ENCODE results near the gene ZFYVE28.
"Not testable (repeated sequence)": the region's sequence is repeated elsewhere in the genome, so short reads cannot be mapped to it uniquely, and the experiment has no call there.

ZFYVE28 gene

DNA sequence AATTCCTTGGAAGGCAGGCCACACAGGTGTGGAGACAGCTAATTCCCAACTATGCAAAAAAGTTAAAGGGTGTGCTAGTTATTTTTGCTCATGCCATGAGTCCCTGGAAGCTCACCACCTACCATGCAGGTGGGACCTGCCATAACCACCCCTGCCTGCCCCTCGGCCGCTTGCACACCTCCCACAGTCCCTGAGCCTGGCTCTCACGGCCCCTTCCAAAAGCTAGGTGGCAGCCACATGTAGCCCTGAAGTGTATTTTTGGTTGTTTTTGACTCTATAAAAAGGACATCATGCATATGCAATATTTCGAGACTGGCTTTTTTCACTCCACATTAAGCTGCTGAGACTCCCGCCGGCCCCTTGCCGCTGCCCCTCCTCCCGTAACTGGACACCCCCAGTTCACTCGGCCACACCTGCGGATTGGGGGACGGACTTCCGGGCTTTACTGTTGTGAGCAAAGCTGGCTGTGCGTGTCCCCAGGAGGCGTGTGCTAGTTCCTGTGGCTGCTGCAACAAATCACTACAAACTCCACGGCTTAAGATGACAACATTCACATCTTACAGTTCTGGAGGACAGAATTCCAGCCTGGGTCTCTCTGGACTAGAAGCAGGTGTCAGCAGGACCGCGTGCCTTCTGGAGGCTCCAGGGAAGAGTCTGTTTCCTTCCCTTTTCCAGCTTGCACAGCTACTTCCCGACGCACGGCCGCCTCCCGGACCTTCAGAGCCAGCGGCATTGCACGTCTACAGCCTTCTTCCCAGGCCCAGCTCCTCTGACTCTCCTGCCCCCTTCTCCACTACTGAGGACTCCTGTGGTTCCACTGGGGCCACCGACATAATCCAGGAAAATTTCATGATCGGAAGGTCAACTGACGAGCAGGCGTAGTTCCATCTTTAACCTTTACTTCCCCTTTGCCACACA is 24.8 kb downstream of the ZFYVE28 start:
- no peak for DNase-seq (ENCODE audit: extremely low read depth in 1 of 2, low read depth in 1 of 2)

DNA sequence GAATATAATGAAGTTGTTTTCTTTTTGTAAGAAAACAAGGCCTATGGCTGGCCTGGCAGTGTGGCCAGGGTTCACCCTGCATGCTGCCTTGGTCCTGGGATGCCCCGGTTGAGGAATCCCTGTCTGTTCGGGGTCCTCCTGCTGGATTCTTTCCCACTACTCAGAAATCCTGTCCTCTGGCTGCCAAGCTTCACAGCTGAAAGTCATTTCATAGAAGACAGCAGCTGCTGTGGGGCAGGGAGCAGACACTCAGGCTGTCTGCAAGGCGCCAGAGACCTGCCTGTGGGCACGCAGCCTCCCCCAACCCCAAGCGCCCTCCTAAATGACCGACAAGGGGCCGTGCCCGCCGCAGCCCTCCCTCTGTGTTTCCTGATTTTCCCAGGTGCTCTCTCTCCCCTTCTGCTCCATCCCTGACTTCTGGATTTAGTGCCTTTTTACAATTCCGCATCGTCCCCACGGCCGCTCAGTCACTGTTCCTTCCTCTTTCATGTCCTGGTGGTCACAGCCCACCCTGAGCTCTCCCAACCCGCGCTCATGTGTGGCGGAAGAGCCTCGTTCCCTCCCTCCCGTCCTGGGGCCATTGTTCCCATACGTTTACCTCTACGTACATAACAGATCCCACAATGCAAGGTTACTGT is 27.5 kb downstream of the ZFYVE28 start:
- DNase-seq (ENCODE audit: extremely low read depth in 1 of 2, low read depth in 1 of 2): no peak

DNA sequence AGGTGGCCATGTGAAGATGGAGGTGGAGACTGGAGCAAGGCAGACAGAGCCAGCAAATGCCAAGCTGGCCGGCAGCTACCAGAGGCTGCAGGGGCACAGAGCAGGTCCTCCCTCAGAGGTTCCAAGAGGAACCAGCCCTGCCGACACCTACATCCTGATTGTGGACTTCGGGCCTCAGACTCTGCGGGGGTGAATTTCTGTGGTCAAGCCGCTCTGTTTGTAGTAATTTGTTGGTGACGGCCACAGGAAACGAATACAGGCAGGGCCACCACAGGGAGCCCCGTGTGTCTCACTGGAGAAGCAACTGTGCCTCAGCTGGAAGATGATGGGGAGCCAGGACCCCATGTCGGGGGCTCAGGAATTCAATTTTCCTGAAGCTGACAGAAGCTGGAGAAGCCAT is 28.3 kb downstream of the ZFYVE28 start:
- DNase-seq (ENCODE audit: extremely low read depth in 1 of 2, low read depth in 1 of 2): no peak

DNA sequence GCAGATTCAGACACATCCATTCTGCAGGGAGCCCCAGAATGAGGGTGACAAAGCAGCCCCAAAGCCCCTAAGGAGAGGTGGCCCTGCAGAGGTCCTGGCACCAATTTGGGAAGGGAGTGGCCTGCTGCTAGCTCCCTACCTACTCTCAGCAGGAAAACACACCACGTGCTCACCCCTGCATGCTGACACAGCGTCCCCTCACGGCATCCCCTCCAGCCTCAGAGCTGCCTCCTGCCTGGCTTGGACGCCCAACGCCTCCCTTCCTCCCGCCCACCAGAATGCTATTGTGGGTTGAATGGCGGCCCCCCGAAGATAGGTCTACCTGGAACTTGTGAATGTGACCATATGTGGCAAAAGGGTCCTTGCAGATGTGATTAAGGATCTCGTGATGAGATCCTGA is 28.8 kb downstream of the ZFYVE28 start:
- DNase-seq (ENCODE audit: extremely low read depth in 1 of 2, low read depth in 1 of 2): no peak

GRCh38 chr4:2388429-2389182 is 29.8 kb downstream of the ZFYVE28 start:
- DNase-seq (ENCODE audit: extremely low read depth in 1 of 2, low read depth in 1 of 2): no peak

DNA sequence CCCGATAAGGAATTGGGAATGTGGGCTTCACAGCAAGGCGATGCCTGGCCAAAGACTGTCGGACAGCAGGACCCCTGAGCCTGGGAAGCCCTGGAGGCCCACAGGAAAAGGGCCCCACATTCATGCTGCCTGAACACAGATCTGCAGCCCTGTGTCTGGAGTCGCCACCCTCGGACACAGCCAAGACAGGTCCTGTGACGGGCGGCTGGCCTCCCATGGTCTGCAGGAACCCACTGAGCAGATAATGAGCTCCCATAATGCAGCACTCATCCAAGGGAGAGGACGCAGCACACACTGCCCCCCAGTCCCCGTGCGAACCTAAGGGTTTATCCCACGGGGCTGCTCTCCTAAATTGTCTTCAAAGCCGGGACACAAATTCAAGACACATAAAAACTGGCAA is 30.6 kb downstream of the ZFYVE28 start:
- no peak for DNase-seq (ENCODE audit: extremely low read depth in 1 of 2, low read depth in 1 of 2)

DNA sequence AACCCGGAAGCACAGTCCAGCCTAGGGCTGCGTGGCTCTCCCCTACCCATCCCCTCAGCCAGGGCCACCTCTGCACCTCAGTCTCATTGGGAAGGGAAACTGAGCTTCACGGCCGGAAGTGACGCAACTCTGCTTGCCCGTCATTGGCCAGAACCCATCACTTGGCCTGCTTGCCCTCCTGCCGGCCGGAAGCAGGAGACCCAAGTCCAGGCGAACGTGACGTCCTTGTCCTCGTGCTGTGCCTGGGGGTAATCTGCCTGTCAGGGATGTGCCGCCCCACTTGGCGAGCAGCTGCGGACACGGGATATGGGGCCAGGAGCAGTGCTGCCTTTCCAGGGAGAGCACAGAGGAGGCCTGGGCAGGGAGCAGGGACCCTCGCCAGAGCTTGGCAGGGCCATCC is 31.2 kb downstream of the ZFYVE28 start:
- no peak for DNase-seq (ENCODE audit: extremely low read depth in 1 of 2, low read depth in 1 of 2)

- DNase-seq (ENCODE audit: extremely low read depth in 1 of 2, low read depth in 1 of 2): no peak
These were observed 31.7 kb downstream of the ZFYVE28 start for GRCh38 chr4:2386717-2387116.

GRCh38 chr4:2385516-2385915 is 32.9 kb downstream of the ZFYVE28 start:
- DNase-seq (ENCODE audit: extremely low read depth in 1 of 2, low read depth in 1 of 2): no peak

DNA sequence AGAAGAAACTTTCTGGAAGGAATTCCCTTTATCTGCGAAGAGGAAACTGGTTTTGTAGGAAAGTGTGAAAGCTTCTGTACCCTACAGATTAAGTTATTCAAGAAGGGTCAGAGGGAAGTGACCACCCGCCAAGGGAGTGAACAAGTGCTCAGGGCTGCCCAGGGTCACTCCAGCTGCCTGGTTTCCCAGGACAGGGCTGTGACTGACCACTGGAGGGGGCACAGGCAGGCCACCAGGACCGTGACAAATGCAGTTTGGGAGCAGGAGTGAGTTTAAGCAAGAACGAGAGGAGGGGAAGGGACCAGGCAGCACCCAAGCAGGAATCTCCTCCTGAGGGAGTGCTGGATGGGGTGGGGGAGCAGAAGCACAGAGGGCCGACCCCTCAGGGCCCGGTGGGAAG is 34.2 kb downstream of the ZFYVE28 start:
- no peak for DNase-seq (ENCODE audit: extremely low read depth in 1 of 2, low read depth in 1 of 2)

- DNase-seq (ENCODE audit: extremely low read depth in 1 of 2, low read depth in 1 of 2): no peak
These were observed 34.7 kb downstream of the ZFYVE28 start for GRCh38 chr4:2383760-2384159.

DNA sequence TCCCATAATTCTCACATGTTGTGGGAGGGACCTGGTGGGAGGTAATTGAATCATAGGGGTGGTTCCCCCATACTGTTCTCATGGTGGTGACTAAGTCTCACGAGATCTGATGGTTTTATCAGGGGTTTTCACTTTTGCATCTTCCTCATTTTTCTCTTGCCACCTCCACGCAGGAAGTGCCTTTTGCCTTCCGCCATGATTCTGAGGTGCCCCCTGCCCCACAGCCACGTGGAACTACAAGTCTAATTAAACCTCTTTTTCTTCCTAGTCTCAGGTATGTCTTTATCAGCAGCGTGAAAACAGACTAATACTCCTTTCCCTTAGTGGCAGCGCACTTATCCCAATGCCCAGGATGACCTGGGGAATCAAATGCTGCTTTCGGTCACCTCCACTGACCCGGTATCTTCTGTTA is 35.2 kb downstream of the ZFYVE28 start:
- DNase-seq (ENCODE audit: extremely low read depth in 1 of 2, low read depth in 1 of 2): not testable (repeated sequence)

DNA sequence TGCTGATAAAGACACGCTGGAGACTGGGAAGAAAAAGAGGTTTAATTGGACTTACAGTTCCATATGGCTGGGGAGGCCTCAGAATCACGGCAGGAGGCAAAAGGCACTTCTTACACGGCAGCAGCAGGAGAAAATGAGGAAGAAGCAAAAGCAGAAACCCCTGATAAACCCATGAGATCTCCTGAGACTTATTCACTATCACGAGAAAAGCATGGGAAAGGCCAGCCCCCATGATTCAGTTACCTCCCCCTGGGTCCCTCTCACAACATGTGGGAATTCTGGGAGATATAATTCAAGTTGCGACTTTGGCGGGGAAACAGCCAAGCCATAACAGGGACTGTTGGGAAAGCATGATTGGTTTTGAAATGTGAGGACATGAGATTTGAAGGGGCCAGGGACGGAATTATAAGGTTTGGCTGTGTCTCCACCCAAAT is 35.7 kb downstream of the ZFYVE28 start:
- DNase-seq (ENCODE audit: extremely low read depth in 1 of 2, low read depth in 1 of 2): not testable (repeated sequence)

GRCh38 chr4:2380589-2380988 is 37.9 kb downstream of the ZFYVE28 start:
- not testable (repeated sequence) for DNase-seq (ENCODE audit: extremely low read depth in 1 of 2, low read depth in 1 of 2)

GRCh38 chr4:2378898-2379297 is 39.5 kb downstream of the ZFYVE28 start:
- no peak for DNase-seq (ENCODE audit: extremely low read depth in 1 of 2, low read depth in 1 of 2)

GRCh38 chr4:2378401-2378800 is 40.0 kb downstream of the ZFYVE28 start:
- DNase-seq (ENCODE audit: extremely low read depth in 1 of 2, low read depth in 1 of 2): no peak

DNA sequence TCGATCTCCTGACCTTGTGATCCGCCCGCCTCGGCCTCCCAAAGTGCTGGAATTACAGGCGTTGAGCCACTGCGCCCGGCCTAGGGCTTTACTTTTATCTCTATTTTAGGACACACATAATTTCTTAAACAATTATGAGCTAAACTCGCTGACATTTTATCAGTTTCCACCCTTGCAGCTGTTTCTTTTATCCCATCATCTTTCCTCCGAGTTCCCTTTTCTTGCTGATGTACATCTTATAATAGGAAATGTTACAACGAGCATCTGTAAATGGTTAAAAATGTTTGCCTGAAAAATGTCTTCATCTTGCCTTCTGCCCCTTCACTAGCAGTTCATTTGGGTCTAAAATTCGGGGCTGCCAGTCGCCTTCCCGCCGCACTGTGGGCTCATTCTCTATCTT is 41.2 kb downstream of the ZFYVE28 start:
- DNase-seq (ENCODE audit: extremely low read depth in 1 of 2, low read depth in 1 of 2): no peak

- no peak for DNase-seq (ENCODE audit: extremely low read depth in 1 of 2, low read depth in 1 of 2)
These were observed 43.0 kb downstream of the ZFYVE28 start for GRCh38 chr4:2375427-2375826.

DNA sequence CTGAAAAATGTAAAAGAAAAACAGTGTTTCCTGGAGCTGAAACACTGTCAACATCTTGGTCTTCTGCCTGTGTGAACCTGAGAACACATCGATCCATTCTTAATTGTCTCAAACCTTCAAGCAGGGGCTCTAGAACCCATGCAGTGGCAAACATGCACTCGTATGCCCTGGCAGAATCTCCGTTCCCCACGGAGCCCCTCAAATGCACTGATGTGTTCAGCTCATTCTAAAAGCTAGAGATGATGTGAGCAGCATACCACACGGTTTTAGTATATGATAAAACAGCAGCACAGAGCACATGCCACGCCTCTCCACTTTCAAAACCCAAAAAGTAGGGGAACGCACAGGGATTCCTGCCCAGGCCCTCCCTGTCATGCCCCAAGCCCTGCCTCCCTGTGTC is 44.9 kb downstream of the ZFYVE28 start:
- DNase-seq (ENCODE audit: extremely low read depth in 1 of 2, low read depth in 1 of 2): no peak

DNA sequence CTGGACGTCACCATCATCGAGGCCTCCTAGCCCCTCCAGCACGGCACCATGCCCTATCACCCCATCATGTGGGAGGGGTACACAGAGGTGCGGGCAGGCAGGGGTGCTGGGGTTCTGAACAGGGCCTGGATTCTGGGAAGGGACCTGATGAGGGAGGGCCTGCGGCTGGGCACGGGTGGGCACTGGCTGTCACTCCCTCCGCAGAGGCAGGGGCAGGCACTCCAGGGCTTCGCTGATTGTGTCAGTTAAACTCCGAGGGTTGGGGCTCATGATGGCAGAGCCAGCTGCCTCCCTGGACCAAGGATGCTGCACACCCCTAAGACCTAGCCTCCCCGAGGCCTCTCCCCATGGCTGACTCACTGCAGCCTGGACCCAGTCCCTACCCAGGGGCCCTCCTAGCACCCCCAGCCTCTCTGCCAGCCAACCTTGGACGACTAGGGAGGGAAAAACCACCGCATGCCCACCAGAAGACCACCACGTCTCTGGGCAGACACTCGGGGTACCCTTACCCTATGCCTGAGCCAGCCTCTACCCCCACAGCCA is 45.9 kb downstream of the ZFYVE28 start:
- DNase-seq (ENCODE audit: extremely low read depth in 1 of 2, low read depth in 1 of 2): no peak

GRCh38 chr4:2371765-2372487 is 46.5 kb downstream of the ZFYVE28 start:
- DNase-seq (ENCODE audit: extremely low read depth in 1 of 2, low read depth in 1 of 2): no peak
